GM19240 (cell line): Measurements from ENCODE around the gene KLHL30.
A peak's percentile ranks its signal among the peaks of the same experiment; 100 is the strongest.

ENCODE experiments used
- DNase-seq: peaks from one replicate; pipeline ENCODE4 v3.0.0; 2011; ENCODE audit warnings: low spot score; ENCODE audit not compliant: insufficient read length

Gene KLHL30, protein sequence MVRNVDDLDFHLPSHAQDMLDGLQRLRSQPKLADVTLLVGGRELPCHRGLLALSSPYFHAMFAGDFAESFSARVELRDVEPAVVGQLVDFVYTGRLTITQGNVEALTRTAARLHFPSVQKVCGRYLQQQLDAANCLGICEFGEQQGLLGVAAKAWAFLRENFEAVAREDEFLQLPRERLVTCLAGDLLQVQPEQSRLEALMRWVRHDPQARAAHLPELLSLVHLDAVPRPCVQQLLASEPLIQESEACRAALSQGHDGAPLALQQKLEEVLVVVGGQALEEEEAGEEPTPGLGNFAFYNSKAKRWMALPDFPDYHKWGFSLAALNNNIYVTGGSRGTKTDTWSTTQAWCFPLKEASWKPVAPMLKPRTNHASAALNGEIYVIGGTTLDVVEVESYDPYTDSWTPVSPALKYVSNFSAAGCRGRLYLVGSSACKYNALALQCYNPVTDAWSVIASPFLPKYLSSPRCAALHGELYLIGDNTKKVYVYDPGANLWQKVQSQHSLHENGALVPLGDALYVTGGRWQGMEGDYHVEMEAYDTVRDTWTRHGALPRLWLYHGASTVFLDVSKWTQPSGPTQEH

DNA sequence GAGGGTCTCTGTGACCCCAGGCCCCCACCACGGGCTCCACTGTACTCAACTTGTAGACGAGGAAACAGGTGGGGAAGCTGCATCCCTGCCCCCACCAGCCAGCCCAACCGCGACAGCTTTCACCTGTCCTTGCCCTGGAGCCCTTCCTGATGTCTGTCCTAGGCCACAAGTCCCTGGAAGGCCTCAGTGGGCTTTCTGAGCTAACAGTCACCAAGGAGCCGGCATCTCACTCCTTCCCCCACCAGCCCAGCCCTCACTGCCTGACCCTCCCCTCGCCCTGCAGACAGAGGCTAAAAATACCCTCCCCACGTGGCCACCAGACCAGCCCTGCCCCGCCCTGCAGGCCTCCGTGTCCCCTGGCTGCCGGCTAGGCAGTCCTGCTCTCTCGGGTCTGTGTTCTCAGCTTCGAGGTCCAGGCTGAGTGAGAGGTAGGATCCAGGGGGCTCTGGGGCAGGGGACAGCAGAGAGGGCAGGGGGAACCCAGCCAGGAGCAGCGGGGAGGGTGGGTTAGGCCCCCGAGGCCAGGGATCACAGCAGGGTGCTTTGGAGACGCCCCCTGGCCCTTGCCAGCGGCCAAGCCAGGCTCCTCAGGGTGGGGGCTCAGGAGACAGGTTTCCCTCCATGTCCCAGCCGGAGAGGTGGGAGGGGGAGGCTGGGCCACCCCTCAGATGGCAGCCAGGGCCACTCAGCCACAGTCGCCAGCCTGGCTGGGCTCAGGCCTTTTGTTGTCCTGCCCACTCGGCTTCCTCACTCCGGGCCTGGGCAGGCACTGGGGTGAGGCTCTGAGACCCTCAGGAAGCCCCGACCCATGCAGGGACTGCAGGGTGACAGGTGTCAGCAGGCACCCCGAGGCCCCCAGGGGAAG lies at the start of gene KLHL30:
Gene KLHL30, plus strand, starts transcription at position 338 of the 865 bp plus-strand sequence. CDS start 2,087 bp downstream, outside the sequence.
- DNase-seq: no peak

- no peak for DNase-seq
Observed at GRCh38 chr2:238090887-238091286, 47.6 kb upstream of the KLHL30 start.

DNA sequence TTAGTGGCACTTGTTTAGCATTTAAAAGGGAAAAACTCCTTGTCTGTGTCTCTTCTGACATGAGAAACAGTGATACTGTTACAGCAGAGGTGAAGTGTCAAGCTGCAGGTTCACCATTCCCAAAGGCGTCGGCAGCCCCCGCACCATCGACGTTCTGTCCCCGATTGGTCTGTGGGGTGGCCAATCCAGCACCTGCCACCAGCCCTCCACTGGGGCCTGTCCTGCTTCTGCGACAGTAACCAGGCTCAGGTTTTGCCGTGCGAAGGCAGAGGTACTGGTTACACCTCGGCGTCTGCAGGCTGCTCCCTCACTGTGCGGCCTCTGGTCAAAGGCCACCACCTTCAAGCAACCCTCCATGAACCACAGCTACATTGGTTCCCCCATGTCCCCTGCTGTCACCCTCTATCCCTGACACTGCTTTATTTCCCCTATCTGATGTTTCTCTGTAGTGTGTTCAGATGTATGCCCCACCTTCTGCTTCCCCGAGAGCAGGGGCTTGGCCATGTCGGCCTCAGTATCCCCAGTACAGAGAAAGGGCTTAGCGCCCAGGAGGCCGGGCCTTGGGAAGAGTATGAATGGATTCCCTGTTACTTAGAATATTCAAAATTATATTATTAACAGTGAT lies 46.9 kb upstream of the KLHL30 start:
- no peak for DNase-seq

GRCh38 chr2:238092486-238093035 lies 45.9 kb upstream of the KLHL30 start:
- no peak for DNase-seq

- DNase-seq: no peak
Observed at GRCh38 chr2:238093181-238094140, 45.0 kb upstream of the KLHL30 start.

DNA sequence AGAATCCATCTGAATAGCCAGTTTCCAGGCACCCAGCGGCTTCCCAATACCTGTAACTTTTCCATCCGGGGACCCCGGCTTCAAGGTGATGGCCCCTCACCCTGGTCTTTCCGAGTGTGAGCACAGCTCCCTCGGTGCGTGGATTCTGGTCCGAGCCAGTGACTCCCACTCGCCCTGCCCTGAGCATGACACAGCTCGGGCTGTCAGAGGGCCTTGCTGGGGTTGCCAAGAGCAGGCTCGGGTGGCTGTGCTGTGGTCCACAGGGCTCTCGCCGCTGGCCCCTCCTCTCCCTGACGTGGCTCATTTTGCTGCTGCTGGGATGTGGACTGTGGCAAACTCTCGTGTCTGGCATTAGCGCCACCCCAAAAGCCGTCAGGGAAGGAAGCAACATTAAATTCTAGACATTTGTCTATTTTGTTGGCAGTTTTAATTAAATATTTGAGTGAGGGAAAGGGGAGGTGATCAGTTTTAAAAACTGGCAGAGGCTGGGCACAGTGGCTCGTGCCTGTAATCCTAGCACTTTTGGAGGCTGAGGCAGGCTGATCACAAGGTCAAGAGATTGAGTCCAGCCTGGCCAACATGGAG lies 43.9 kb upstream of the KLHL30 start:
- no peak for DNase-seq

DNA sequence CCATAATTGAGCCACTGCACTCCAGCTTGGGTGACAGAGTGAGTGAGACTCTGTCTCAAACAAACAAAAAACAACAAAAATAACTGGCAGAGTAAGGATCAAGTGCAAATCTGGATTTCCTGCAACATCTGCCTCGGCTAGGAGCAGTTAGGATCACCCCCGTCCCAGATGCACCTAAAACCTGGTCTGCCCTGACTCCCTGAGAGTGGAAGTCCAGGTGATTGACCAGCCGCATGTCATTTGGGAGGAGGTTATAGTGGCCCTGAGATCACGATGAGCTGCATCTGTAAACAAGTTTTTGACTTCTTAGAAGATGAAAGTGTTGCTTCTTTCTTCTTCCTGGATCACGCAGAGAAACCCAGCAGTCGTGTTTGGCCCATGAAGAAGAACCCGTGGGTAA lies 43.3 kb upstream of the KLHL30 start:
- DNase-seq: no peak

DNA sequence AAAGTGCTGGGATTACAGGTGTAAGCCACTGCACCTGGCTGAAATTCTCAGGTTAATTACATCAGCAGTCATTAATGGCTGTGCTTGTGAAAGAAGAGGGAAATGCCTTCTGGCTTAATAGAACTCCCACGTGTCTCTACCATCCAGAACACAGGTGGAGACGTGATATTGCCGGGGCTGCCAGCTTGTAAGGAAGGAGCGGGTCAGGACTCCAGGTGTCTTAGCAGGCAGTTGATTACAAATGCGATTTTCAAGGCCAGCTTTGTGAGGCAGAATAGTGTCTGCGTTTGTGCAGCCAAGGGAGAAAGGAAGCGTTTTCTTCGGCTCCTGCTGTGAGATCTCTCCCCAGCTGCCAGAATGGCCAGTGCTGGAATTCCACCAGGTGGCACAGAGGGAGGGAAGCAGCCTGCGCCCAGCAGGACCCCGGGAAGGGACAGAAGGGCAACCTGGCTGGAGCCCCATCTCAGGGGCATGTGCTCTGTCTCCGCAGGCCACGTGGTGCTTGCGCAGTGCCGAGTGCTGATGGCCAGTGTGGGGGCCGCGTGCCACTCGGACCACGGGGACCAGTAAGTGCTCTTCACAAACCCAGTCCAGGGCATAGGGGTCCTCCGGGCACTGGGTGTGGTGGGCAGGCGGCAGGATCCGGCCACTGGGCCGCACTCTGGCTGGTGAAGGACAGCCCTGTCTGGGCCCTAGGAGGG lies 42.0 kb upstream of the KLHL30 start:
- no peak for DNase-seq

GRCh38 chr2:238097201-238097987 lies 41.1 kb upstream of the KLHL30 start:
- DNase-seq: no peak

- DNase-seq: peak; percentile 95
Observed at GRCh38 chr2:238097988-238098871, 40.2 kb upstream of the KLHL30 start.

DNA sequence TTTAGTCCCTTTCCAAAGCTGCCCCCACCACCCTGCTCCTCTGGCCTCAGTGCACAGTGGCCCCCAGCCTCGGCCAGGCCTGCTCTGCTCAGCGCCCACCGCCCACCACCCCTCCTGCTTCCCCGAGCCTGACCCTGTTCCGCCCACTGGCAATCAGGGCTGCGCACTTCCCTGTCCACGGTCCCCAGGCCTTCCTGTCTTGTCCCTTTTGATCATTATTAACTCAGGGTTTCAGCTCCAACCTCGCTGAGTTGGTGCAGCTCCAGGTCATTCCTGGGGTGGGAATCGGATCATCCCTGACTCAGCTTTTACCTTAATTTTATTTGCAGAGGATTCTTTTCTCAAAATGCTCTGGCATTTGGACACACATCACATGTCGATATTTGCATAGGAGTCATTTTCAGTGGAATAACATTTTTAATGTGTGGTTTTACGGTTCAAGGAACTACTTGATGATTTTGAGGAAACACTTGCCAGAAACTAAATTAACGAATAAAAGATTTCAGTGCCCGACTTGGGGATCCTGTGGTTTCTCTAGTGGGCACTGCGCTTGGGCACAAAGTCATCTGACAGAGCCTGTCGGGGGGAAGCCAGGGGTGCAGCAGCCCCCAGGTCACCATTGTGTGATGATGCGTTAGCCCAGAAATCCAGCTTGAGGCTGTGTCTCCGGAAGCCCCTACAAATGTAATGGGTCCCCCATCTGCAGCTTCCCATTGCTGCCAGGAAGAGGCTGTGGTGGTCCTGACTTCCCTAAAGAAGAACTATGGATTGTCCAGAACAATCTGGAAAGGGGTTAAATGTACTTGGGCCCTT lies 39.4 kb upstream of the KLHL30 start:
- no peak for DNase-seq

DNA sequence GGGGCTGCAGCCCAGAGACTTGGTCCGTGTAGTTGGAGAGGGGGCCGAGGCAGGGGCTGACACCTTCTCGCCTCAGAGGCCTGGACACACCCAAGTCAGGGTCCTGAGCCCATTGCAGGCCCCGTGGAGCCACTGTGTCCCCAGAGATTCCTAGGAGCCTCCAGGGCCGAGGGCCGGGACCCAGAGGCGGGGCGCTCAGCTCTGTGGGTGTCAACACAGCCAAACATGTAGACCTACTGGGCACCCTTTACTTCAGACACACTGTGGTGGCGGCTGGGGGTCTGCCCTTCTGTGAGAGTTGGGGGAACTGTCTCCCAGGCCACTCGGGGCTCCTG lies 38.8 kb upstream of the KLHL30 start:
- DNase-seq: no peak

DNA sequence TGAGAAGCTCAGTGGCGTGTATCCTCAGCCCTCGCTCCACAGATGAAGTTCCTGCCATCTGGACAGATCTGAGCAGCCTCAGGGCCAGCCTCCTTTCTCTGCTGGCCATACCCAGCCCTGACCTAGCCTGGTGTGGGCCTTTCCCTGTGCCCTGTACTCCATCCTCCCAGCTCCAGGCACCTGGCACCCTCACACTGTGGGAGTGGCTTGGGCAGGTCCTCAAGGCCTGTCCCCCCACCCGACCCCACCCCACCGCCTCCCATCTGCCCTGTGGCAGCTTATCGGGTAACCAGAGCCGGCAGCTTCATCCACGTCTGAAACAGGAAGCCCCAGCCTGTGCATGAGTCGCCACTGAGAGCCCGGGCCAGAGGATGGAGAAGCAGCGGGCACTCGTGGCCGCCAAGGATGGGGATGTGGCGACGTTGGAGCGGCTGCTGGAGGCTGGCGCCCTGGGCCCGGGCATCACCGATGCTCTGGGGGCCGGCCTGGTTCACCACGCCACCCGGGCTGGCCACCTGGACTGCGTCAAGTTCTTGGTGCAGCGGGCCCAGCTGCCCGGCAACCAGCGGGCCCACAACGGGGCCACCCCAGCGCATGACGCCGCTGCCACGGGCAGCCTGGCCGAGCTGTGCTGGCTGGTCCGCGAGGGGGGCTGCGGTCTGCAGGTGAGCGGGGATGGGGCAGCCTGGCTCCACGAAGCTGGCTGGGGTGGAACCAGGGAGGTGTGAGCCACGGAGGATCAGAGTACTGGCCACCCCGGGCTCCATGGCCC lies 38.2 kb upstream of the KLHL30 start, which contains the start of gene ESPNL:
Gene ESPNL, plus strand, starts transcription at position 292 of the 772 bp plus-strand sequence. Its CDS starts 80 bp downstream, at position 372.
- DNase-seq: no peak

DNA sequence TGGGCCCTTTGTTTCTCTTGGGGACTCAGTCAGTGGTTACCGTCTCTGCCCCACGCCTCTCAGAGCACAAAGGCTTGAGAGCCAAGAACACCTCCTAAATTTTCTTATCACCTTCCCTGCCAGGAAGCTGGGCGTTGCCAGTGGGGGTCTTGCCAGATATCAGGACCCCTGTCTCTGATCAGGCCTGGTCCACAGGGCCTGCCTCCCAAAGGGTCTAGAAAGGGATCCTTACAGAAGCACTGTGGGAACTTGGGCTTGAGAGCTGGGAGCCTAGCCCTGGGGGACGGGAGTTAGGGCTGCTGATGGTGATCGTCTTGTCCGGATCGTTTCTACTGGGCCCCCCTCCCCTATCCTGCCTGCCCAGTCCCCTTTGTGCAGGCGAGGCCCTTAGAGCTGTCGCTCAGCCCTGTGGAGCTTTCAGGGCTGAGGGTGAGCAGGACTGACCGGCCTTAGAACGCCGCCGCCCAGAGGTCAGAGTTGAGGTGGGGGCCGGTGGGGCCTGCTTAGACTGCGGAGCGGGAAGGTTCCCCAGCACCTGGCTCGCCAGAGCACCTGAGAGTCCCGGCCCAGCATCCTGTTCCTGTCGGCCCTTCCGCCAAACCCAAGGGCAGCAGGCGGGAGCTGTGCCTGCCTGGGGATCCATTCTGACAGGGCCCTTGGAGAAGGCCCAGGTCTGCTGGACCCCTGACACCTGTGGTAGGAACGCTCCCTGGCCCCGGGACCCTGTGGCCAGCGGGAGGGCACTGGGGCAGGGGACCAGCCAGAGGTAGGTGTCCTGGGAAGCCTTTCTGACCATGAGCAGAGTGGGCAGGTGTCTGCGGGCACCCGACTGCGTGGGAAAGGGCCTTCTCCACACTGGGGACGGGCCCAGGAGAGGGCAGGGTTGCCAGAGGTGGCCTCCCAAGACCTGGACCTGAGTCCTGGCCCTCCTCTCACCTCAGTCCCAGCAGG lies 37.4 kb upstream of the KLHL30 start:
- DNase-seq: no peak
